HG03159 (cell line): Measurements from ENCODE around the gene TMEM147.
"Not testable (repeated sequence)": the region's sequence is repeated elsewhere in the genome, so short reads cannot be mapped to it uniquely, and the experiment has no call there.

Experiments used
- ATAC-seq: cut with Tn5 transposase; IDR thresholded peaks from one replicate; pipeline ENCODE4 v1.9.1; 2021; ENCODE audit warnings: mild to moderate bottlenecking, moderate library complexity; ENCODE audit not compliant: unreplicated experiment

Gene TMEM147

DNA sequence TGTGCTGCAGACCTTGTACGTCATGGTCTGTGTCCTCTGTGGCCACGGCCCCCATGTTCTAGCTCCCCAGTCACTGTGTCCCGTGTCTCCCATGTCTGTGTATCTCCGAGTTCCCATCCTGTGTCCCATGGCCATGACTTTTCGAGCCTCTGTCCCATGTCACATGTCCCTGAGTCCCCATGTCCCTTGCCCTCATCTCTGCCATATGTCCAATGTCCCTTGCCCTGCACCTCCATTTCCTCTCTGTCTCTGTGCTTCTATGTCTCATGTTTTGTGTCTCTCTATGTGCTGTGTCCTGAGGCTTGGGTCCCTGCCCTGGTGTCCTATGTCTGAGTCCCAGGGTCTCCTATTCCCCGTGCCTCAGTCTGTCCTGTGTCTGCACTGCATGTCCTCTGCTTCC, 16.0 kb downstream of the TMEM147 start:
- ATAC-seq, result no peak

DNA sequence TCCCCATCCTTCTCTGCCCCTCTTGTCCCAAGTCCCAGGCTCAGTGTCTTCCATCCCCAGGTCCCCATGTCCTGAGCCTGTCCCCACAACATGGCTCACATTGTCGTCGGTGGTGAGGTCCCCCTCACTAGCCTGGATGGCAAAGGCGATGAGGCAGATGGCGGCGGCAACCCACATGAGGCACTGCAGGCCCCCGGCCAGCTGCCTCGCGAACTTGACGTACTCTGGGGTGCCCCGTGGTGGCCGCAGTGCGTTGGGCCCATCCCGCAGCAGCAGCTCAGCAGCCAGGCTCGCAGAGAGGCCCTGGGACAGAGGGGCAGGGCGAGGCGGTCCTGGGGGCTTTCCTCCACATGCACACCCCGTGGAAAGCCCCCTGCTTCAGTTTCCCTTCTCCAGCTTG, 16.9 kb downstream of the TMEM147 start:
- ATAC-seq, result no peak

DNA sequence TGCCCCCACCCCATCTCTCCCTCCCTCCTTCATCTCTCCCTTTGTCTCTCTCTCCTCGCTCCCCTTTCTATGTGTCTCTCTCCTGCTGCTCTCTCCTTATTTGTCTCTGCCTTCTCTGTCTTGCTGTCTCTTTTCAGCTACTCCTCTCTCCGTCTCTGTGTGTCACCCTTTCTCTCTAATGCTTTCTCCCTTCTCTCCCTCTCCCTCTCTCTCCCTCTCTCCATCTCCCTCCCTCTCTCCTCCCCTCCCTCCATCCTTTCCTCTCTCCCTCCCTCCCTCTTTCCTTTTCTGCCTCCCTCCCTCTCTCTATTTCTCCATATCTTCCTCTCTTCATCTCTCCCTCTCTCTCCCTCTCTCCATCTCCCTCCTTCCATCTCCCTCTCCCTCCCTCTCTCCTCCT, 17.4 kb downstream of the TMEM147 start:
- ATAC-seq, result no peak

DNA sequence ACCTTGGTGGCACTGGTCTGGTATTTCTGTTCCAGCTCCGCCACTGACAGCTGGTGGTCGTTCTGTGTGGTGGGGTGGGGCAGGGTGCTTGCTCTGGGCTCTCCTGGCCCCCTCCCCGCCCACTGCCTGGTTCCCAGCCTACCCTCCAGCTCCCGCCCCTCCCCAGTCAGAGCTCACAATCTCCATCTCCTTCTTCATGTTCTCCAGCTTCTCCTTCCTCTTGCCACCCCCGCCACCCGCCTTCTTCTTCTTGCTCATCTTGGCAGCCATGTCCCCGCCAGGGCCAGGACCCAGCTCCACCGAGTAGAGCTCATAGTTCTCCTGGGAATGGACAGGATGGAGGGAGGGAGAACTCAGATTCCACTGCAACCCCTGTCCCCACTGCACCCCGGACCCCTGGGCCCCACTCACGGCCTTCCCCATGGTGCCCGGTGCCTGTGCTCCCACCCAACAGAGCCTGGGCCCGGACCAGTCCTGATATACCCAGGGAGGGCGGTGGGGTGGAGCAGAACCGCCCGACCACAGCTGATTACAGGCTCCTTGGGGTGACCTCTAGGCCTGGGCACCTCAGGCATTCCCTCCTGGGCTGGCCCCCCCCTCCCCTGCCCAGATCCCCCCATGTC, 17.9 kb downstream of the TMEM147 start, which contains the start of gene ATP4A:
Gene ATP4A (minus strand): TSS at position 452 of the 623 bp plus-strand sequence. CDS start 29 bp downstream, at position 423.
- ATAC-seq, result no peak

- ATAC-seq, result no peak
Observed at GRCh38 chr19:35565016-35565856, 19.8 kb downstream of the TMEM147 start.

DNA sequence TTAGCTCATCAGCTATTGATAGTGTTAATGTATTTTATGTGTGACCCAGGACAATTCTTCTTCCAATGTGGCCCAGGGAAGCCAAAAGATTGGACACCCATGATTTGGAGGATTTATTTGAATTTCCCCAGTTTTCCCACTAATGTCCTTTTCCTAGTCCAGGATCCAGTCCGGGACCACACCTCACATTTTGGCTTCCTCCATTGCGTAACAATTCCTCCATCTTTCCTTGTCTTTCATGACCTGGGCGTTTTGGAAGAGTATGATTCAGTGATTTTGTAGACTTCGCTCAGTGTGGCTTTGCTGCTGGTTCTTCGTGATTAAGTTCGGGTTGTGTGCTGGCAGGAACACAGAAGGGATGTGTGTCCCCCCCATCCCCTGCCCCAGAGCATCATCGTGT, 21.3 kb downstream of the TMEM147 start:
- ATAC-seq, result no peak

DNA sequence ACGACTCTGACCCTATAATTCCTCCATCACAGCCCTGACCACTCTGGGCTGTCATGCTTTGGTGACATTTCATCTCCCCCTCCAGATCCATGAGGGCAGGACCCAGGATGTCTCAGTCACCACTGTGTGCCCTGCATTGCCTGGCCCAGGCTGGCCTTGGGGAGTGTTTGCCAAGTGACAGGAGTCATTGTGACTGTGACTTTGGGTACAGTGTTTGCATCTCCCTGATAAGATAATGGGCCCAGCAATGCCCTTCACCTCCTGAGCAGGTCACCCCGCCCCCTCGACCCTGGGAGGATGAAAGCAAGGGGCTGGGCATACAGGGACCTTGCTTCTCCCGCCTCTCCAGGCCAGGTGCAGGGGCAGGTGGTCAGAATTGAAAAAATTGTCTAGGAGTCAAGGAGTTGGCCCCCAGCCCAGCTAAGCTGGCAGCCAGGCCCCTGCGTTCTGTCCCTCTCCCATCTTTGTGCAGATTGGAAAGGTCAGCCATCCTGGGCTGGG, 23.9 kb downstream of the TMEM147 start:
- ATAC-seq, result no peak

DNA sequence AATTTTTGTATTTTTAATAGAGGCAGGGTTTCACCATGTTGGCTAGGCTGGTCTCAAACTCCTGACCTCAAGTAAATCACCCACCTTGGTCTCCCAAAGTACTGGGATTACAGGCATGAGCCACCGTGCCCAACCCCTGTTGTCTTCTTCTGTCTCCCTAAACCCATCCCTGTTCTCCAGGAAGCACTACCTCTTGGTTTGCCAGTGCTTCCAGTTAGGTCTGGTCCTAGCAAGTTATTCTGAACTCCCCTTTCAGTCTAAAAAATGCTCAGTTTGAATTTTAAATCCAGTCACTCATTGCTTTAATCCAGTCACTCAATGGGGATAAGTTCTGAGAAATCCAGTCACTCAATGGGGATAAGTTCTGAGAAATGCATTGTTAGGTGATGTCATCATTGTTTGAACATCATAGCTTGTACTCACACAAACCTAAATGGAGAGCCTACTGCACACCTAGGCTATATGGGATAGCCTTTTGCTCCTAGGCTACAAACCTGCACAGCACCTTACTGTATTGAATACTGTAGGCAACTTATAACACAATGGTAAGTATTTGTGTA, 26.1 kb downstream of the TMEM147 start:
- ATAC-seq, result no peak

DNA sequence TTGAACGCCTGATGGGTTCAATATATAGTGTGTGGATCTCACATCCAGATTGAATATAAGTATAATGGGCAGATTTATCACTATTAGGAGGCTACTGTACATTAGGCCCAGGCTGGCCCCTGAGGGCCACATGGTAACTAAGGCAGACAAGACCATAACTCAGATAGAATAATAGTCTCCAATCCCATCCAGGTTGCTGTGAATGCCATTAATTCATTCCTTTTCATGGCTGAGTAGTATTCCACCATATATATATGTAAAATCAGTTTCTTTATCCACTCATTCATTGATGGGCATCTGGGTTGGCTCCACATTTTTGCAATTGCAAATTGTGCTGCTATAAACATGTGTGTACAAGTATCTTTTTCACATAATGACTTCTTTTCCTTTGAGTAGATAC, 32.5 kb downstream of the TMEM147 start:
- ATAC-seq, result no peak

GRCh38 chr19:35578707-35579106, 33.3 kb downstream of the TMEM147 start:
- ATAC-seq, result no peak

DNA sequence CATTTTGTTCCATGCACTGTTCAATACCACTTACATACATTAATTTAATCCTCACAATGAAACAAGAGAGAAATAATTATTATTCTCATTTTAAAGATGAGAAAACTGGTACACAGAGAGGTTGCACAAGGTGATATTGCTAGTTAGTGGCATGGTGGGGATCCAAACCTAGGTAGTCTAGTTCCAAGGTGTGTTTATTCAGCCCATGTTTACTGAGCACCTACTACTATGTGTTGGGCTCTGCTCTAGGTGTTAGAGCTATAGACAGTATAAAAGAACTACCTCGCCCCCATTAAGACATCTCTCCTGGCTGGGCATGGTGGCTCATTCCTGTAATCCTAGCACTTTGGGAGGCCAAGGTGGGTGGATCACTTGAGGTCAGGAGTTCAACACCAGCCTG, 37.3 kb downstream of the TMEM147 start:
- ATAC-seq, result no peak

GRCh38 chr19:35585848-35586247, 40.4 kb downstream of the TMEM147 start, which contains the start of gene PMIS2:
Gene PMIS2, plus strand, starts transcription at chr19:35586173. Its CDS starts 87 bp downstream, at chr19:35586260.
- ATAC-seq, result no peak

DNA sequence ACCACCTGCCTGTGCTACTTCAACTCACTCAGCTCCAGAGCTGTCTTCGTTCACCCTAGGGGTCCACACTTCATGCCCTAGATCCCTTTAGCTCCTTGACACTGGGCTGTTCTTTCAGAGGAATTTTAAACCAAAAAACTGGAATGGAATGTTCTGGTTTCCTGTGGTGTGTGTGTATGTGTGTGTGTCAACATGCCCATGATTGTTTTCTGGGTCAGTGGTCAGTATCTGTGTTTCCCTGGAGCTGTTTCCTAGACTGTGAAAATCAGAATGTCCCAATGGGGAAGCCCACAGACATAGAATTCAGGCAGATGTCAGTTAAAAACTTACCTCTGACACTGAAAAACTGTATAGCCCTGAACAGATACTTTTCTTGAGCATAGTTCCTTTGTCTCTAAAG, 41.9 kb downstream of the TMEM147 start:
- no peak for ATAC-seq

DNA sequence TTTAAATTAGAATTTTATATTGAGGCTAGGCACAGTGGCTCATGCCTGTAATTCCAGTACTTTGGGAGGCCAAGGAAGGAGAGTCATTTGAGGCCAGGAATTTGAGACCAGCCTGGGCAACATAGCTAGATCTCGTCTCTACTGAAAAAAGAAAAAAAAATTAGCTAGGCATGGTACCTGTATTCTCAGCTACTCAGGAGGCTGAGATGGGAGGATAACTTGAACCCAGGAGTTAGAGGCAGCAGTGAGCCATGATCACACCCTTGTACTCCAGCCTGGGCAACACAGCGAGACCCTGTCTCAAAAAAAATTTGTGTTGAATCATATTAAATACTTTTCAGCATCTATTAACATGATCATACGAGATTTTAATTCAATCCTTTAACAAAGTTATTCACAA, 45.4 kb downstream of the TMEM147 start:
- no peak for ATAC-seq

DNA sequence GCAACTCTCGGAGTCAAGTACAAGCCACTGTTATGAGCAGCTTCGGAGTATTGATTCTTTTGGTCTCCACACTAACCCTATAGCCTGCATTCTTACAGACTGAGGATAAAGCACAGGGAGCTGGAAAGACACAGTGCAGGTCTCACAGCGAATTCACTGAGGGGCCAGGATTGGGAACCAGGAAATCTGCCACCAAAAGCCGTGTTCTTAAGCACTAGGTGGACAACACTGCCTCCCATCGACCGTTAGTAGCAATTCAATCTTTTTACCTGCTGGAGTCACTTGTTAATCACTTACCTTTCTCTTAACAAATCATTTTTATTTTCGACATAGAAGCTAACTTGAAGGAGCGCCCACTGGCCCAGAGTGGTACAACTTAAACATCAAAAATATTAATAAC, 46.8 kb downstream of the TMEM147 start:
- no peak for ATAC-seq

- not testable (repeated sequence) for ATAC-seq
Observed at GRCh38 chr19:35595026-35595425, 49.6 kb downstream of the TMEM147 start.

GRCh38 chr19:35595928-35596327, 50.5 kb downstream of the TMEM147 start:
- no peak for ATAC-seq

DNA sequence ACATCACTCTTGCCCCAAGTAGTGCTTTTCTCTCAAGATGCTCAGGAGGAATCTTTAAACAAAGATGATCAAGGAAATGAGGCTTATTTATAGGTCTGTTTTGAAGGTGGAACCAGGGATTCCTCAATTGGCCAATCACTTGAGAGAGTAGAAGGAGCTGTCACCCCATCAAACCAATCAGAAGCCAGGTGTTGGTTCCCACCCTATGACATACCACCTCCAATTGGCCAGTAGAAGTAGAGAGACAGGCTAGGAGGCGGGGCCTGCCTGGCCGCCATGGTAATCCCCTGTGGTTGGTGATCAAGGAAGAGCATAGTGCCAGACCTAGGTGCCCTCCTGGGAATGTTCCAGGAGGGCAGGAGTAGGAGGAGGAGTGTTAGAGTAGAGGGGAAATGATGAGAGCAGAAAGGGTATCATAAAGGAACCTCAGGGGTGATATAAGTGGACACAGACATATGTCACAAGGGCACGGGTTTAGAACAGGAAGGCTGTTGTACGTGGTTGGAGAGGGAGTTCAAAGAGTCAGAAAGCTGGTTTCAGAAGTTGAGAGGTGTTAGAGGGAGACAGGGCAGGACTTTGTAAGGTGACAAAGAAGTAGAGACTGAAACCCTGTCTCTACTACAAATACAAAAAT, 51.1 kb downstream of the TMEM147 start:
- no peak for ATAC-seq
